GM19324 (cell line): ENCODE data around the gene CACNA2D3.

Experiments used
- ATAC-seq: cut with Tn5 transposase; IDR thresholded peaks from one replicate; pipeline ENCODE4 v1.9.1; 2021; ENCODE audit warnings: mild to moderate bottlenecking, moderate library complexity; ENCODE audit not compliant: unreplicated experiment, low FRiP score

CACNA2D3 gene

GRCh38 chr3:54550221-54550977 is 428.0 kb downstream of the CACNA2D3 start:
- ATAC-seq: no peak

- ATAC-seq: no peak
These were observed 434.3 kb downstream of the CACNA2D3 start for GRCh38 chr3:54556630-54557029.

GRCh38 chr3:54557538-54558428 is 435.4 kb downstream of the CACNA2D3 start:
- no peak for ATAC-seq

GRCh38 chr3:54563501-54564200 is 441.3 kb downstream of the CACNA2D3 start:
- no peak for ATAC-seq

- no peak for ATAC-seq
These were observed 442.1 kb downstream of the CACNA2D3 start for GRCh38 chr3:54564374-54564925.

GRCh38 chr3:54565956-54566355 is 443.6 kb downstream of the CACNA2D3 start:
- ATAC-seq: no peak

GRCh38 chr3:54567949-54568348 is 445.6 kb downstream of the CACNA2D3 start:
- no peak for ATAC-seq

- no peak for ATAC-seq
These were observed 447.7 kb downstream of the CACNA2D3 start for GRCh38 chr3:54570008-54570407.

- ATAC-seq: no peak
These were observed 450.0 kb downstream of the CACNA2D3 start for GRCh38 chr3:54572197-54572895.

- no peak for ATAC-seq
These were observed 451.5 kb downstream of the CACNA2D3 start for GRCh38 chr3:54573858-54574257.

GRCh38 chr3:54574906-54575617 is 452.7 kb downstream of the CACNA2D3 start:
- no peak for ATAC-seq

GRCh38 chr3:54575618-54575960 is 453.2 kb downstream of the CACNA2D3 start:
- no peak for ATAC-seq

GRCh38 chr3:54577313-54577712 is 455.0 kb downstream of the CACNA2D3 start:
- ATAC-seq: no peak

GRCh38 chr3:54578417-54578816 is 456.1 kb downstream of the CACNA2D3 start:
- no peak for ATAC-seq

GRCh38 chr3:54580453-54580852 is 458.1 kb downstream of the CACNA2D3 start:
- no peak for ATAC-seq

GRCh38 chr3:54582424-54582823 is 460.1 kb downstream of the CACNA2D3 start:
- no peak for ATAC-seq

- ATAC-seq: no peak
These were observed 468.8 kb downstream of the CACNA2D3 start for GRCh38 chr3:54591157-54591556.

- ATAC-seq: no peak
These were observed 471.3 kb downstream of the CACNA2D3 start for GRCh38 chr3:54593653-54594052.

- no peak for ATAC-seq
These were observed 473.7 kb downstream of the CACNA2D3 start for GRCh38 chr3:54596087-54596486.

GRCh38 chr3:54599716-54600115 is 477.4 kb downstream of the CACNA2D3 start:
- no peak for ATAC-seq
